Uterus (tissue), 4 donors: Measurements from ENCODE around the gene MEIOB. TPM values are rescaled to one million over a fixed set of nuclear protein-coding genes. Genes with fewer than 3 reads are reported as not detected.

Experiments used
- DNase-seq, 2 donors: peaks; one replicate each; pipeline ENCODE4 v3.0.0-alpha.2; 2019 to 2020
- H3K27ac ChIP-seq, 2 donors: fragments of 200-600 bp; sonication (generic); 1 replicate in 1 of 2; 2 replicates in 1 of 2; pipeline ENCODE4 v1.5.1; 2016 to 2018
- H3K27me3 ChIP-seq, 2 donors: fragments of 200-600 bp; sonication (generic); one replicate each; pipeline ENCODE4 v1.5.1; 2018 to 2019; ENCODE audit warnings: control low read depth in 1 of 2
- H3K36me3 ChIP-seq, 2 donors: fragments of 200-600 bp; sonication (generic); one replicate each; pipeline ENCODE4 v1.5.1; 2019; ENCODE audit warnings: control low read depth in 1 of 2
- H3K4me1 ChIP-seq, 2 donors: fragments of 200-600 bp; sonication (generic); one replicate each; pipeline ENCODE4 v1.5.1; 2018 to 2019; ENCODE audit warnings: control low read depth in 1 of 2
- H3K4me3 ChIP-seq, 2 donors: fragments of 200-600 bp; sonication (generic); 1 replicate in 1 of 2; 2 replicates in 1 of 2; pipeline ENCODE4 v1.5.1; 2018 to 2019; ENCODE audit warnings: mild to moderate bottlenecking in 1 of 2
- H3K9me3 ChIP-seq, 2 donors: fragments of 200-600 bp; sonication (generic); one replicate each; pipeline ENCODE4 v1.5.1; 2019; ENCODE audit warnings: control low read depth in 1 of 2
- POLR2A ChIP-seq, 2 donors: fragments of 450-650 bp; IDR thresholded peaks; one replicate each; pipeline ENCODE4 v1.6.1; 2016; ENCODE audit warnings: antibody characterized with exemption in 2 of 2, mild to moderate bottlenecking in 1 of 2, moderate library complexity in 1 of 2
- intact Hi-C: fragments of 100-400 bp; cut with DNase I; formaldehyde crosslinking; loops from one replicate; pipeline ENCODE4 v1.15.1; 2023; ENCODE audit warnings: low total_unique reads
- total RNA-seq, 4 donors: library from RNA; depleted of rRNA in 3 of 4; stranded (reverse); fragments of >200 nt in 3 of 4; gene quantifications; one replicate each; pipeline versions ENCODE4 v1.1.0 to v1.2.4, GENCODE V29; 2014 to 2023
- TF ChIP-seq, protein P1 (sequence below), 4 experiments: fragments of 200-600 bp in 2 of 4; fragments of 450-650 bp in 2 of 4; sonication (generic) in 2 of 4; IDR thresholded peaks; one replicate each; pipeline ENCODE4 v1.5.1; 2016 to 2019; ENCODE audit warnings: antibody characterized with exemption in 4 of 4, mild to moderate bottlenecking in 2 of 4, moderate library complexity in 1 of 4
- donor health status: DM: yes; HTN: yes; CAD: no.

Gene MEIOB
- total RNA-seq, 4 donors from 2014 or later = 0.48 to 0.76 TPM; not detected in 2

DNA sequence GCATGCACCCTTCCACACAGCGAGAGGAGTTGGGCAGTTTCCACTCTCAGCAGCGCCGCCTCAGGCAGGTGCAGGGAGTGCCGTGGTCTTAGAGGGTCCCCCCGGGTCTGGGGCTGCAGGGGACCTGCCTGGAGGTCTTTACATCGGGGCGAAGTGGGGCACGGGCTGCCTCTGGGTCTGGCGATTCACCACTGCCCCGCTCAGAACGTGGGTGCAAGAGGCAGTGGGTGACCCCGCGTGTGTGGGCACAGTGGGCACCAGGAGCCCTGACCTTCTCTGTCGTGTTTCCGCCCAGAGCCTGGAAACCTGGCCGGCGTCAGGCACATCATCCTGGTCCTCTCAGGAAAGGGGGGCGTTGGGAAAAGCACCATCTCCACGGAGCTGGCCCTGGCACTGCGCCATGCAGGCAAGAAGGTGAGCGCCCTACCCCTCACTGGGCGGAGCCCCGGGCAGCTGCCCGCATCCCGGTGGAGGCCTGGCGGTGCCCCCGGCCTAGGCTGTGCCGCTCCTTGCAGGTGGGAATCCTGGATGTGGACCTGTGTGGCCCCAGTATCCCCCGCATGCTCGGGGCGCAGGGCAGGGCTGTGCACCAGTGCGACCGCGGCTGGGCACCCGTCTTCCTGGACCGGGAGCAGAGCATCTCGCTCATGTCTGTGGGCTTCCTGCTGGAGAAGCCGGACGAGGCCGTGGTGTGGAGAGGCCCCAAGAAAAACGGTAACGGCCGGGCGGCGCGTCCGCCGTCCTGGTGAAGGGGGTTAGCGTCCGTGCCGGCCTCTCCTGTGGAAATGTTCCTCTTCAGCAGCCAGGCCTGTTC is 85.5 kb downstream of the MEIOB start:
- Histone ChIP-seq H3K27ac (no peak overlapping the region), H3K27me3 (no peaks in the 10 kb centered on the region), H3K9me3 (no peaks in the 10 kb centered on the region), H3K36me3 (no peaks in the 10 kb centered on the region), H3K4me1 (peaks cover 0 to 2% of the 10 kb centered on the region in 2 donors), H3K4me3 (no peak overlapping the region)
- intact Hi-C loops = no loop called here
- TF ChIP-seq, protein P1, sequence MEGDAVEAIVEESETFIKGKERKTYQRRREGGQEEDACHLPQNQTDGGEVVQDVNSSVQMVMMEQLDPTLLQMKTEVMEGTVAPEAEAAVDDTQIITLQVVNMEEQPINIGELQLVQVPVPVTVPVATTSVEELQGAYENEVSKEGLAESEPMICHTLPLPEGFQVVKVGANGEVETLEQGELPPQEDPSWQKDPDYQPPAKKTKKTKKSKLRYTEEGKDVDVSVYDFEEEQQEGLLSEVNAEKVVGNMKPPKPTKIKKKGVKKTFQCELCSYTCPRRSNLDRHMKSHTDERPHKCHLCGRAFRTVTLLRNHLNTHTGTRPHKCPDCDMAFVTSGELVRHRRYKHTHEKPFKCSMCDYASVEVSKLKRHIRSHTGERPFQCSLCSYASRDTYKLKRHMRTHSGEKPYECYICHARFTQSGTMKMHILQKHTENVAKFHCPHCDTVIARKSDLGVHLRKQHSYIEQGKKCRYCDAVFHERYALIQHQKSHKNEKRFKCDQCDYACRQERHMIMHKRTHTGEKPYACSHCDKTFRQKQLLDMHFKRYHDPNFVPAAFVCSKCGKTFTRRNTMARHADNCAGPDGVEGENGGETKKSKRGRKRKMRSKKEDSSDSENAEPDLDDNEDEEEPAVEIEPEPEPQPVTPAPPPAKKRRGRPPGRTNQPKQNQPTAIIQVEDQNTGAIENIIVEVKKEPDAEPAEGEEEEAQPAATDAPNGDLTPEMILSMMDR (IDR thresholded peaks at IDR 0.05) = no peak
- no peak for TF ChIP-seq POLR2A (IDR thresholded peaks at IDR 0.05)
- DNase-seq = peak in 1 of 2 donors; percentile 16

DNA sequence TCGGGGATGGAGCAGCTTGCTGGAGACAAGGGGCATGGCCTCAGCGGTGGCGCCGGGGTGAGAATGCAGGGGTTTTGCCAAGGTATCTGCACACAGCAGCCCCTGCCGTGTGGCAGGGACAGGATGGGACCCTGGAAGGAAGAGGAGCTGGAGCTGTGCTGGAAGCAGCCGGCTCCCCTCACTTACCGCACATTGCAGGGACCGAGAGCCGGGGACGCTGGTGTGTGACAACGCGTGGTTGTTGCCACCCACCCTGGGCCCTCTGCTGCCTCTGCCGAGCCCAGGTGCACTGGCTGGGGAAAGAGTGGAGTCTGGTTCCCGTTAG is 86.2 kb downstream of the MEIOB start:
- Histone ChIP-seq H3K4me3 (no peak overlapping the region), H3K9me3 (no peaks in the 10 kb centered on the region), H3K36me3 (no peaks in the 10 kb centered on the region), H3K27me3 (no peaks in the 10 kb centered on the region), H3K4me1 (peaks cover 0 to 7% of the 10 kb centered on the region in 2 donors), H3K27ac (no peak overlapping the region)
- DNase-seq = no peak
- no peak for TF ChIP-seq POLR2A (IDR thresholded peaks at IDR 0.05)
- TF ChIP-seq, protein P1 (IDR thresholded peaks at IDR 0.05) = no peak
- intact Hi-C loops = no loop called here

DNA sequence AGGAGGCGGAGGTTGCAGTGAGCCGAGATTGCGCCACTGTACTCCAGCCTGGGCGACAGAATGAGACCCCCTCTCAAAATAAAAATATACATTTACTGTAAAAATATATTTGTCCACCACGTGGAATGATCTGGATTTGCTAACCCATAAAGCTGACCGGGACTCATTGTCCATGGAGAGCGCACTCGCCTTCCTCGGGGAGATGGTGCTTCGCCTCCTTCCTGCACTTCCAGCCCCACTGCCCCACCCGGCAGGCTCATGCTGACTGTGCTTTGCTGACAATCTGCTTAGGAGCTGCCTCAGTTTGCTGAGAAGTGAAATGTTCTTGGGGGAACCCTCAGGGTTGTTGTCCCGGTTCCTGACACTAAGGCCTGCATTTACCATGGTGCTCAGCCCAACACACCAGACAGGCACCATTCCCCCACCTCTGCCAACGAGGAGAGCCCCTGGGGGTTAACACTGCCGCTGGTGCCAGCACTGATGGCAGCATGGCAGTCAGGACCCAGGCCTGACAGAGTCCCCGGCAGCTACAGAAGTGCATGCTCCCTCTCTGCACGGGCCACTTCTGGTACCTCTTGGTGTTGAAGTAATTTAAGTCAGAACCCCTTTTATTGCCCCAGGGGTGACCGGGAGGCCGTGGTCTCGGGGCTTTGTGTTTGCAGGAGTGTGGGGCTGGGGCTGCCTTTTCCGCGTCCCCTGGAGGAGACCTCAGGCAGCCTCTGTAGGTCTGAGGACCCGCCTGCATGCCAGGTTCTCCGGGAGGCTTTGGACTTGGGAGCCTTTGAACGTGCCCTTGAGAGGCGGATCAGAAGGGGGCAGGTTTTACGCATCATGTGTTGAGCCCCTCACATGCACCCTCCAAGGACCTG is 86.8 kb downstream of the MEIOB start:
- Histone ChIP-seq H3K4me1 (peaks cover 0 to 7% of the 10 kb centered on the region in 2 donors), H3K36me3 (no peaks in the 10 kb centered on the region), H3K27me3 (no peaks in the 10 kb centered on the region), H3K9me3 (no peaks in the 10 kb centered on the region), H3K27ac (no peak overlapping the region), H3K4me3 (no peak overlapping the region)
- intact Hi-C loops = no loop called here
- peak in 1 of 2 donors; percentile 13 for DNase-seq
- no peak for TF ChIP-seq POLR2A (IDR thresholded peaks at IDR 0.05)

Other genes with a start within 250 kb of the MEIOB start
- gene JPT2, start 193.9 kb downstream of the MEIOB start, total RNA-seq = 10 to 100 TPM; 10.6 to 59.0 (median 39.6) TPM
- 100 to 1,000 TPM in 1 of 4 donors, 10 to 100 TPM in 3; 17.4 to 113 (median 77.8) TPM for gene MAPK8IP3, start 166.0 kb downstream of the MEIOB start, total RNA-seq
- 100 to 1,000 TPM in 1 of 4 donors, 10 to 100 TPM in 3; 35.3 to 208 (median 59.7) TPM for gene NME3, start 100.6 kb downstream of the MEIOB start, total RNA-seq
- gene EME2, start 99.4 kb downstream of the MEIOB start, total RNA-seq = 10 to 100 TPM in 2 of 4 donors, 1 to 10 TPM in 2; 2.6 to 28.2 (median 8.0) TPM
- gene MRPS34, start 99.0 kb downstream of the MEIOB start, total RNA-seq = 100 to 1,000 TPM in 1 of 4 donors, 10 to 100 TPM in 3; 37.3 to 158 (median 52.5) TPM
- gene SPSB3, start 89.6 kb downstream of the MEIOB start, total RNA-seq = 10 to 100 TPM; 24.8 to 67.4 (median 55.8) TPM
- gene NUBP2, start 89.2 kb downstream of the MEIOB start, total RNA-seq = 10 to 100 TPM; 40.5 to 54.6 (median 47.2) TPM
- 1 to 10 TPM in 1 of 4 donors, under 1 TPM in 1, not detected in 2; 0.49 to 1.2 TPM for gene IGFALS, start 78.5 kb downstream of the MEIOB start, total RNA-seq
- 10 to 100 TPM; 22.9 to 75.3 (median 34.0) TPM for gene HAGH, start 45.3 kb downstream of the MEIOB start, total RNA-seq
- gene FAHD1, start 45.0 kb downstream of the MEIOB start, total RNA-seq = 100 to 1,000 TPM in 1 of 4 donors, 10 to 100 TPM in 2, 1 to 10 TPM in 1; 3.5 to 115 (median 22.2) TPM
- gene HS3ST6, start 46.3 kb upstream of the MEIOB start, total RNA-seq = not detected
- gene MSRB1, start 71.0 kb upstream of the MEIOB start, total RNA-seq = 10 to 100 TPM in 2 of 4 donors, 1 to 10 TPM in 2; 5.6 to 21.2 (median 11.9) TPM
- gene RPL3L, start 82.5 kb upstream of the MEIOB start, total RNA-seq = under 1 TPM in 1 of 4 donors, not detected in 3; 0.14 TPM
- gene NDUFB10, start 87.4 kb upstream of the MEIOB start, total RNA-seq = 100 to 1,000 TPM in 1 of 4 donors, 10 to 100 TPM in 3; 50.1 to 532 (median 78.0) TPM
- gene RPS2, start 92.7 kb upstream of the MEIOB start, total RNA-seq = 1,000 to 10,000 TPM in 3 of 4 donors, 100 to 1,000 TPM in 1; 982 to 2,205 (median 1,458) TPM
- gene RNF151, start 94.7 kb upstream of the MEIOB start, total RNA-seq = not detected
- 10 to 100 TPM in 3 of 4 donors, 1 to 10 TPM in 1; 4.1 to 46.6 (median 27.4) TPM for gene TBL3, start 99.9 kb upstream of the MEIOB start, total RNA-seq
- 1 to 10 TPM in 1 of 4 donors, not detected in 3; 1.0 TPM for gene NOXO1, start 109.3 kb upstream of the MEIOB start, total RNA-seq
- gene GFER, start 112.0 kb upstream of the MEIOB start, total RNA-seq = 10 to 100 TPM in 1 of 4 donors, 1 to 10 TPM in 3; 2.6 to 20.8 (median 6.6) TPM
- 1 to 10 TPM in 1 of 4 donors, not detected in 3; 1.5 TPM for gene SYNGR3, start 117.8 kb upstream of the MEIOB start, total RNA-seq
- gene ZNF598, start 137.7 kb upstream of the MEIOB start, total RNA-seq = 10 to 100 TPM; 16.9 to 50.0 (median 34.6) TPM
- 1 to 10 TPM in 1 of 4 donors, not detected in 3; 1.5 TPM for gene NPW, start 147.6 kb upstream of the MEIOB start, total RNA-seq
- 10 to 100 TPM; 10.3 to 97.1 (median 33.1) TPM for gene NHERF2, start 154.7 kb upstream of the MEIOB start, total RNA-seq
- gene NTHL1, start 175.7 kb upstream of the MEIOB start, total RNA-seq = 10 to 100 TPM; 18.8 to 58.4 (median 27.6) TPM
- gene TSC2, start 175.8 kb upstream of the MEIOB start, total RNA-seq = 100 to 1,000 TPM in 2 of 4 donors, 10 to 100 TPM in 2; 53.8 to 347 (median 131) TPM